Pulmonary artery endothelial cell (primary cell): ENCODE data around the gene CALCOCO2. TPM values are rescaled to one million over a fixed set of nuclear protein-coding genes. Genes with fewer than 3 reads are reported as not detected.

Experiments
- total RNA-seq: library from RNA; depleted of rRNA; stranded (reverse); fragments of >200 nt; gene quantifications from 2 replicates; pipeline ENCODE4 v1.2.3, GENCODE V29; 2014

Gene CALCOCO2
- total RNA-seq, 1 donor from 2014 or later = 30.4 TPM

Other genes starting within 250 kb of the CALCOCO2 start
- gene HOXB3, start 240.8 kb upstream of the CALCOCO2 start, total RNA-seq = 6.9 and 7.5 TPM in 2 replicates
- gene HOXB5, start 237.3 kb upstream of the CALCOCO2 start, total RNA-seq = 0.07 TPM in 1 of 2 replicates, not detected in the other
- gene HOXB6, start 226.0 kb upstream of the CALCOCO2 start, total RNA-seq = 0.11 and 0.92 TPM in 2 replicates
- gene HOXB7, start 220.0 kb upstream of the CALCOCO2 start, total RNA-seq = 0.11 and 0.59 TPM in 2 replicates
- gene HOXB8, start 215.7 kb upstream of the CALCOCO2 start, total RNA-seq = not detected in 2 replicates
- not detected in 2 replicates for gene HOXB9, start 204.7 kb upstream of the CALCOCO2 start, total RNA-seq
- not detected in 2 replicates for gene PRAC1, start 108.5 kb upstream of the CALCOCO2 start, total RNA-seq
- not detected in 2 replicates for gene PRAC2, start 107.8 kb upstream of the CALCOCO2 start, total RNA-seq
- not detected in 2 replicates for gene HOXB13, start 102.3 kb upstream of the CALCOCO2 start, total RNA-seq
- not detected in 2 replicates for gene TTLL6, start 13.8 kb upstream of the CALCOCO2 start, total RNA-seq
- gene ATP5MC1, start 61.8 kb downstream of the CALCOCO2 start, total RNA-seq = 43.6 and 46.1 TPM in 2 replicates
- gene UBE2Z, start 77.4 kb downstream of the CALCOCO2 start, total RNA-seq = 61.5 and 70.7 TPM in 2 replicates
- 140 and 169 TPM in 2 replicates for gene SNF8, start 113.8 kb downstream of the CALCOCO2 start, total RNA-seq
- not detected in 2 replicates for gene GIP, start 137.6 kb downstream of the CALCOCO2 start, total RNA-seq
- gene IGF2BP1, start 166.3 kb downstream of the CALCOCO2 start, total RNA-seq = 0.21 and 0.40 TPM in 2 replicates